GM12878 (cell line): ENCODE measurements around the gene MVP.

Experiments
- FOXM1 ChIP-seq: IDR thresholded peaks from 2 replicates; pipeline ENCODE4 v1.6.1; 2012; ENCODE audit warnings: low read depth, mild to moderate bottlenecking, inconsistent platforms, low read length, moderate library complexity
- NR2C2 ChIP-seq: IDR thresholded peaks from 2 replicates; pipeline ENCODE4 v1.6.1; 2011; ENCODE audit warnings: borderline replicate concordance, low read depth; ENCODE audit not compliant: control insufficient read depth, insufficient read length
- NR2F1 ChIP-seq: fragments of 450-650 bp; conservative IDR thresholded peaks from 2 replicates; pipeline ENCODE4 v1.6.1; 2017; ENCODE audit warnings: mild to moderate bottlenecking
- RFX5 ChIP-seq: IDR thresholded peaks from 2 replicates; pipeline ENCODE4 v1.6.1; 2011; ENCODE audit warnings: low read depth, low read length, improper control_type of control experiment
- STAT3 ChIP-seq: IDR thresholded peaks from 2 replicates; pipeline ENCODE4 v1.6.1; 2011; ENCODE audit warnings: low read depth, low read length, improper control_type of control experiment
- ZNF24 ChIP-seq: fragments of 450-650 bp; IDR thresholded peaks from 2 replicates; pipeline ENCODE4 v1.6.1; 2017; ENCODE audit warnings: antibody characterized with exemption, mild to moderate bottlenecking
- ZNF274 ChIP-seq: IDR thresholded peaks from one replicate; pipeline ENCODE4 v1.8.0; 2011; ENCODE audit not compliant: insufficient read length, insufficient read depth
- TF ChIP-seq, protein P1 (sequence below): fragments of 450-650 bp; conservative IDR thresholded peaks from 2 replicates; pipeline ENCODE4 v1.6.1; 2017; ENCODE audit warnings: mild to moderate bottlenecking, moderate library complexity
- TF ChIP-seq, protein P2 (sequence below), 3 experiments: IDR thresholded peaks in 2 of 3; conservative IDR thresholded peaks in 1 of 3; 2 replicates each; pipeline ENCODE4 v1.5.1; 2011; ENCODE audit warnings: low read depth in 3 of 3, low read length in 3 of 3, mild to moderate bottlenecking in 3 of 3, control low read depth in 2 of 3, moderate library complexity in 2 of 3, inconsistent platforms in 1 of 3, mixed read lengths in 1 of 3; ENCODE audit not compliant: control insufficient read depth in 2 of 3, insufficient read depth in 1 of 3; ENCODE audit errors: extremely low read depth in 1 of 3

DNA sequence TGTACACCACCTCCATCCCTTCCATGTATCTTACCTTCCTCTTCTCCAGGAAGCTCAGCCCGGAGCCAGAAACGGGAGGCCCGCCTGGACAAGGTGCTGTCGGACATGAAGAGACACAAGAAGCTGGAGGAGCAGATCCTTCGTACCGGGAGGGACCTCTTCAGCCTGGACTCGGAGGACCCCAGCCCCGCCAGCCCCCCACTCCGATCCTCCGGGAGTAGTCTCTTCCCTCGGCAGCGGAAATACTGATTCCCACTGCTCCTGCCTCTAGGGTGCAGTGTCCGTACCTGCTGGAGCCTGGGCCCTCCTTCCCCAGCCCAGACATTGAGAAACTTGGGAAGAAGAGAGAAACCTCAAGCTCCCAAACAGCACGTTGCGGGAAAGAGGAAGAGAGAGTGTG, 756 bp upstream of the MVP start:
- TF ChIP-seq FOXM1 (no peak), NR2C2 (no peak), RFX5 (no peak), STAT3 (no peak), ZNF274 (no peak), NR2F1 (no peak), ZNF24 (no peak)
- TF ChIP-seq, protein P1, sequence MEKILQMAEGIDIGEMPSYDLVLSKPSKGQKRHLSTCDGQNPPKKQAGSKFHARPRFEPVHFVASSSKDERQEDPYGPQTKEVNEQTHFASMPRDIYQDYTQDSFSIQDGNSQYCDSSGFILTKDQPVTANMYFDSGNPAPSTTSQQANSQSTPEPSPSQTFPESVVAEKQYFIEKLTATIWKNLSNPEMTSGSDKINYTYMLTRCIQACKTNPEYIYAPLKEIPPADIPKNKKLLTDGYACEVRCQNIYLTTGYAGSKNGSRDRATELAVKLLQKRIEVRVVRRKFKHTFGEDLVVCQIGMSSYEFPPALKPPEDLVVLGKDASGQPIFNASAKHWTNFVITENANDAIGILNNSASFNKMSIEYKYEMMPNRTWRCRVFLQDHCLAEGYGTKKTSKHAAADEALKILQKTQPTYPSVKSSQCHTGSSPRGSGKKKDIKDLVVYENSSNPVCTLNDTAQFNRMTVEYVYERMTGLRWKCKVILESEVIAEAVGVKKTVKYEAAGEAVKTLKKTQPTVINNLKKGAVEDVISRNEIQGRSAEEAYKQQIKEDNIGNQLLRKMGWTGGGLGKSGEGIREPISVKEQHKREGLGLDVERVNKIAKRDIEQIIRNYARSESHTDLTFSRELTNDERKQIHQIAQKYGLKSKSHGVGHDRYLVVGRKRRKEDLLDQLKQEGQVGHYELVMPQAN = no peak
- TF ChIP-seq, protein P2, sequence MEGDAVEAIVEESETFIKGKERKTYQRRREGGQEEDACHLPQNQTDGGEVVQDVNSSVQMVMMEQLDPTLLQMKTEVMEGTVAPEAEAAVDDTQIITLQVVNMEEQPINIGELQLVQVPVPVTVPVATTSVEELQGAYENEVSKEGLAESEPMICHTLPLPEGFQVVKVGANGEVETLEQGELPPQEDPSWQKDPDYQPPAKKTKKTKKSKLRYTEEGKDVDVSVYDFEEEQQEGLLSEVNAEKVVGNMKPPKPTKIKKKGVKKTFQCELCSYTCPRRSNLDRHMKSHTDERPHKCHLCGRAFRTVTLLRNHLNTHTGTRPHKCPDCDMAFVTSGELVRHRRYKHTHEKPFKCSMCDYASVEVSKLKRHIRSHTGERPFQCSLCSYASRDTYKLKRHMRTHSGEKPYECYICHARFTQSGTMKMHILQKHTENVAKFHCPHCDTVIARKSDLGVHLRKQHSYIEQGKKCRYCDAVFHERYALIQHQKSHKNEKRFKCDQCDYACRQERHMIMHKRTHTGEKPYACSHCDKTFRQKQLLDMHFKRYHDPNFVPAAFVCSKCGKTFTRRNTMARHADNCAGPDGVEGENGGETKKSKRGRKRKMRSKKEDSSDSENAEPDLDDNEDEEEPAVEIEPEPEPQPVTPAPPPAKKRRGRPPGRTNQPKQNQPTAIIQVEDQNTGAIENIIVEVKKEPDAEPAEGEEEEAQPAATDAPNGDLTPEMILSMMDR (IDR thresholded peaks at IDR 0.05 in 2 of 3, conservative IDR thresholded peaks at IDR 0.05 in 1 of 3; ENCODE audit: control insufficient read depth in 2 of 3, extremely low read depth in 1 of 3, insufficient read depth in 1 of 3, low read depth in 3 of 3, low read length in 3 of 3) = no peak
